Measurements from ENCODE around the gene TACR3. TPM values are rescaled to one million over a fixed set of nuclear protein-coding genes. Genes with fewer than 3 reads are reported as not detected.
"Not testable (repeated sequence)": the region's sequence is repeated elsewhere in the genome, so short reads cannot be mapped to it uniquely, and the experiment has no call there.

Gene TACR3
- total RNA-seq, 1 experiment from 2014 or later: not detected

DNA sequence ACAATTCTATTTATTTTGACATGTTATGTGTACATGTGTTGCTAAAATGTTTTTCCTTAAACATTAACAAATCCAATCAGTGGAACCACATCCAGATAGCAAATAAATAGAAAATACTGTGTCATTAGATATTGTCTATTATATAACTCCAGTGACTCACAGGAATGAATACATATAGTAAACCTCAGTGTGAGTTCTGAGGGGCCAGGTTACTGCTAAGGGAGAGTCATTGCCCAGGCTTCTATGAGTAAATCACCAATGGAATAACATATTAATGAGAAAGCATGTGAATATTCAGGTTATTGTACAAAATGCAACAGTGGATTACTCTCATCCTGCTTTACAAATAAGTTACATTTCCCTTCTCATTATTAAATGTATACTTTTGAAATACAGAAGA is 27.2 kb downstream of the TACR3 start:
- no peak for DNase-seq
- Histone ChIP-seq H3K36me3 (ENCODE audit: control insufficient read depth, insufficient read depth, low read length) (no peaks in the 10 kb centered on the region), H3K27me3 (replicated peaks; ENCODE audit: control insufficient read depth, insufficient read depth, low read length) (no peaks in the 10 kb centered on the region), H3K9me3 (no peaks in the 10 kb centered on the region), H3K4me1 (no peaks in the 10 kb centered on the region), H3K4me3 (ENCODE audit: low read depth, low read length) (no peak overlapping the region)
- H3K9me3 Mint-ChIP-seq (ENCODE audit: unreplicated experiment): no peaks in the 10 kb centered on the region
- TF ChIP-seq, protein P1, sequence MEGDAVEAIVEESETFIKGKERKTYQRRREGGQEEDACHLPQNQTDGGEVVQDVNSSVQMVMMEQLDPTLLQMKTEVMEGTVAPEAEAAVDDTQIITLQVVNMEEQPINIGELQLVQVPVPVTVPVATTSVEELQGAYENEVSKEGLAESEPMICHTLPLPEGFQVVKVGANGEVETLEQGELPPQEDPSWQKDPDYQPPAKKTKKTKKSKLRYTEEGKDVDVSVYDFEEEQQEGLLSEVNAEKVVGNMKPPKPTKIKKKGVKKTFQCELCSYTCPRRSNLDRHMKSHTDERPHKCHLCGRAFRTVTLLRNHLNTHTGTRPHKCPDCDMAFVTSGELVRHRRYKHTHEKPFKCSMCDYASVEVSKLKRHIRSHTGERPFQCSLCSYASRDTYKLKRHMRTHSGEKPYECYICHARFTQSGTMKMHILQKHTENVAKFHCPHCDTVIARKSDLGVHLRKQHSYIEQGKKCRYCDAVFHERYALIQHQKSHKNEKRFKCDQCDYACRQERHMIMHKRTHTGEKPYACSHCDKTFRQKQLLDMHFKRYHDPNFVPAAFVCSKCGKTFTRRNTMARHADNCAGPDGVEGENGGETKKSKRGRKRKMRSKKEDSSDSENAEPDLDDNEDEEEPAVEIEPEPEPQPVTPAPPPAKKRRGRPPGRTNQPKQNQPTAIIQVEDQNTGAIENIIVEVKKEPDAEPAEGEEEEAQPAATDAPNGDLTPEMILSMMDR (IDR thresholded peaks at IDR 0.05; ENCODE audit: insufficient read depth in 1 of 2, low read depth in 1 of 2, low read length in 1 of 2, severe bottlenecking in 1 of 2, unreplicated experiment in 1 of 2): no peak
- no peak overlapping the region for H3K27ac Mint-ChIP-seq (ENCODE audit: unreplicated experiment)
- BruUV-seq (replicated peaks): no TSS peak
- no peak overlapping the region for H3K4me3 Mint-ChIP-seq (ENCODE audit: unreplicated experiment)
- ChIA-PET CTCF (no interaction called here), POLR2A (no interaction called here)
- H3K27me3 Mint-ChIP-seq (ENCODE audit: insufficient read depth, unreplicated experiment): peaks cover 2% of the 10 kb centered on the region
- intact Hi-C loops (cut with micrococcal nuclease; ENCODE audit: unreplicated experiment): no loop called here
- H3K36me3 Mint-ChIP-seq (ENCODE audit: insufficient read depth, unreplicated experiment): no peaks in the 10 kb centered on the region
- no peaks in the 10 kb centered on the region for H3K4me1 Mint-ChIP-seq (ENCODE audit: low read depth, unreplicated experiment)

DNA sequence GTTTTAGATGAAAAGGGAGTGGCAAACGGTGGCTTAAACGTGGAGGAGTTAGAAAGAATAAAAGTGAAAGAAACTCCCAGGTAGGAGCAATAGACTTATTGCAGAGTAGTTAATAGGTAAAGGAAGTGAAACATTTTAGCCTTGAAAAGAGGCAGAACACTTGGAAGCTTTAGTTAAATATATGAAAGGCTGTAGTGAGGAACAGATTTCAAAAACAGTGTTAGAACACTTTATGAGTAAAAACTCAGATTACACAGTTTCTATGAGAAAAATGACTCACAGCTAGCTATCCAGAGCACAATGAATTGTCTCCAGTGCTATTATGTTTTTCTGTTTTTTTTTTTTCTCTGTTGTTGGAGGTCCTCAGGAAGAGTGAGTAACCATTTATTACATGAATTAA is 45.8 kb downstream of the TACR3 start:
- Mint-ChIP-seq H3K9me3 (ENCODE audit: unreplicated experiment) (no peaks in the 10 kb centered on the region), H3K27me3 (ENCODE audit: insufficient read depth, unreplicated experiment) (no peaks in the 10 kb centered on the region), H3K4me1 (ENCODE audit: low read depth, unreplicated experiment) (no peaks in the 10 kb centered on the region), H3K36me3 (ENCODE audit: insufficient read depth, unreplicated experiment) (no peaks in the 10 kb centered on the region), H3K27ac (ENCODE audit: unreplicated experiment) (no peak overlapping the region), H3K4me3 (ENCODE audit: unreplicated experiment) (no peak overlapping the region)
- Histone ChIP-seq H3K9me3 (no peaks in the 10 kb centered on the region), H3K27me3 (replicated peaks; ENCODE audit: control insufficient read depth, insufficient read depth, low read length) (no peaks in the 10 kb centered on the region), H3K36me3 (ENCODE audit: control insufficient read depth, insufficient read depth, low read length) (no peaks in the 10 kb centered on the region), H3K4me3 (ENCODE audit: low read depth, low read length) (no peak overlapping the region), H3K4me1 (no peaks in the 10 kb centered on the region)
- no TSS peak for BruUV-seq (replicated peaks)
- TF ChIP-seq, protein P1 (IDR thresholded peaks at IDR 0.05; ENCODE audit: insufficient read depth in 1 of 2, low read depth in 1 of 2, low read length in 1 of 2, severe bottlenecking in 1 of 2, unreplicated experiment in 1 of 2): no peak
- intact Hi-C loops (cut with micrococcal nuclease; ENCODE audit: unreplicated experiment): no loop called here
- CTCF ChIA-PET: no interaction called here
- no peak for DNase-seq
- POLR2A ChIA-PET: no interaction called here

DNA sequence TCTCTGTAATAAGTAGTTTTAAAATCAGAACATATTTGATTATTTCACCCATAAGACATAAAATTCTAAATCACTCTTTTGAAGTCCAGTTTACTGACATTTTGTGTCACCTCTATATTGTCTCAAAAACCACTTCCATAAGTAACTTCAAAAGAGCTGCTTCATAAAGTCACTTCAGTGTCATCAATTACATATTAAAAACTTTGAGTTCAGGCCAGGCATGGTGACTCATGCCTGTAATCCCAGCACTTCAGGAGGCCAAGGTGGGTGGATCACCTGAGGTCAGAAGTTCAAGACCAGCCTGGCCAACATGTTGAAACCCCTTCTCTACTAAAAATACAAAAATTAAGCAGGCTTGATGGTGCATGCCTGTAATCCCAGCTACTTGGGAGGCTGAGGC is 53.0 kb downstream of the TACR3 start:
- DNase-seq; H3K9me3 Mint-ChIP-seq (ENCODE audit: unreplicated experiment); H3K4me3 Mint-ChIP-seq (ENCODE audit: unreplicated experiment); H3K27me3 Mint-ChIP-seq (ENCODE audit: insufficient read depth, unreplicated experiment); H3K36me3 ChIP-seq (ENCODE audit: control insufficient read depth, insufficient read depth, low read length); BruUV-seq (replicated peaks); H3K4me1 Mint-ChIP-seq (ENCODE audit: low read depth, unreplicated experiment); H3K27ac Mint-ChIP-seq (ENCODE audit: unreplicated experiment); H3K36me3 Mint-ChIP-seq (ENCODE audit: insufficient read depth, unreplicated experiment); H3K9me3 ChIP-seq; CTCF ChIA-PET; POLR2A ChIA-PET; H3K4me3 ChIP-seq (ENCODE audit: low read depth, low read length); H3K4me1 ChIP-seq; intact Hi-C loops (cut with micrococcal nuclease; ENCODE audit: unreplicated experiment); H3K27me3 ChIP-seq (replicated peaks; ENCODE audit: control insufficient read depth, insufficient read depth, low read length): not testable (repeated sequence)

DNA sequence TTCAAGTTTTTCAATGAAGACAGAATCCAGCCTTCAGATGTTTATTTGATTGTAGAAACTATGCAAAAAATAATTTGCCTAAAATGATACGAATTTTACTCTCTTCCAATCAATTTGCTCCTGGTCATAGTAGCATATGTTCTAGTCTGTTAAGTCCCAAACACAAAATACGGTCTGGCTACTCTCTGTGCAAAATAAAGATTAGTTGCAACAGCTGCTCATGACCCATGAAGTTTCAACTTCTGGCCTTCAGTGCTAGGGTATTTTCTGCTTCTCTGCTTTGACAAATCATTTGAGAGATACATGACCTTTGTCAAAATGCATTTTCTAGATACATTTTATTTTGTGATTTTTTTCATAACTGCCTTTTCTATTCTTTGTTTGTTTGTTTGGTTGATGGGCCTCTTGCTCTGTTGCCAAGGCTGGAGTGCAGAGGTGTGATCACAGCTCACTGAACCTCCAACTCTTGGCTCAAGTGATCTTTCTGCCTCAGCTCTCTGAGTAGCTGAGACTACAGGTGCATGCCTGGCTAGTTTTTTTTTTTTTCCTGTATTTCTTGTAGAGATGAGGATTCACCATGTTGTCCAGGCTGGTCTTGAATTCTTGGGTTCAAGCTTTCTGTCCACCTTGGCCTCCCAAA is 55.2 kb downstream of the TACR3 start:
- intact Hi-C loops (cut with micrococcal nuclease; ENCODE audit: unreplicated experiment): no loop called here
- POLR2A ChIA-PET: no interaction called here
- BruUV-seq (replicated peaks): no TSS peak
- no peaks in the 10 kb centered on the region for H3K4me1 Mint-ChIP-seq (ENCODE audit: low read depth, unreplicated experiment)
- H3K27ac Mint-ChIP-seq (ENCODE audit: unreplicated experiment): no peak overlapping the region
- Histone ChIP-seq H3K27me3 (replicated peaks; ENCODE audit: control insufficient read depth, insufficient read depth, low read length) (no peaks in the 10 kb centered on the region), H3K36me3 (ENCODE audit: control insufficient read depth, insufficient read depth, low read length) (no peaks in the 10 kb centered on the region), H3K4me1 (no peaks in the 10 kb centered on the region), H3K9me3 (no peaks in the 10 kb centered on the region), H3K4me3 (ENCODE audit: low read depth, low read length) (no peak overlapping the region)
- H3K9me3 Mint-ChIP-seq (ENCODE audit: unreplicated experiment): no peaks in the 10 kb centered on the region
- CTCF ChIA-PET: no interaction called here
- H3K27me3 Mint-ChIP-seq (ENCODE audit: insufficient read depth, unreplicated experiment): peaks cover 2% of the 10 kb centered on the region
- TF ChIP-seq, protein P1 (IDR thresholded peaks at IDR 0.05; ENCODE audit: insufficient read depth in 1 of 2, low read depth in 1 of 2, low read length in 1 of 2, severe bottlenecking in 1 of 2, unreplicated experiment in 1 of 2): no peak
- H3K36me3 Mint-ChIP-seq (ENCODE audit: insufficient read depth, unreplicated experiment): no peaks in the 10 kb centered on the region
- H3K4me3 Mint-ChIP-seq (ENCODE audit: unreplicated experiment): no peak overlapping the region
- DNase-seq: no peak
